Fibroblast of the conjunctiva (primary cell): Measurements from ENCODE around the gene PRPF40A.
A peak's percentile ranks its signal among the peaks of the same experiment; 100 is the strongest.

Experiments used
- DNase-seq: peaks from one replicate; pipeline ENCODE4 v3.0.0-alpha.2; 2010; ENCODE audit warnings: low read depth

Gene PRPF40A

GRCh38 chr2:152649997-152650396 lies 67.3 kb downstream of the PRPF40A start:
- no peak for DNase-seq

DNA sequence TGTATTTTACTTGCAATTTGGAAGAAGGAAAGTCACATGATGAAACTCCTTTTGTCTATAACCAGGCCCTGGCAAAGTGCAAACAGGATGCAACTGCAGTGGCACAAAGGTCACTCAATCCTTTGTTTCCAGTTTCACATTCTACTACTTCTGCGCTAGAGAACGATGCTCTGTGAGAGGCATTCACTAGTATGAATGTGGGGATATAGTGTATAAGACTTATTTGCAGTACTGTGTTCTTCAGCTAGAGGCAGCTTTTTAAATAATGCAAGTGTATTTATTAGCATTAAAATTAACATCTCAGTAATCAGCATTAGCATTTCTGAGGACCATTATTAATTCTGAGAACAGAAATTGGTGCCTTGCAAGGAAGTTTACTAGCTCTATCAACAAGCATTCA lies 68.9 kb downstream of the PRPF40A start:
- no peak for DNase-seq

DNA sequence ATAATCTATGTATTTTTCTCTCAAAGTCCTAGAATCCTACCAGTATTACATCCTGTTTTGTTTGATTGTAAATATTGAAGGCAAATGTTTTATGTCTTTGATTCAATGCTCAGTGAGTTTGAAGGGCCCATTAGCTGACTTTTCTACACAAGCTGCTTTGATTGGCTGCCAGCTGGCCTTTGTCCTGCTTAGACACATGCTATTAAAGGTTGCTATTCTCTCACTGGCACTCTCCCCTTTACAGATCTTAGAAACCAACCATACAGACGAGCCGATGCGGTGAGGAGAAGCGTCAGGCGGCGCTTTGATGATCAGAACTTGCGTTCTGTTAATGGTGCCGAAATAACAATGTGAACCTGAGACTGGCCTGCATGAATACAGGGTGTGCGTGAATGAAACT lies 69.7 kb downstream of the PRPF40A start:
- peak; percentile 23 for DNase-seq

DNA sequence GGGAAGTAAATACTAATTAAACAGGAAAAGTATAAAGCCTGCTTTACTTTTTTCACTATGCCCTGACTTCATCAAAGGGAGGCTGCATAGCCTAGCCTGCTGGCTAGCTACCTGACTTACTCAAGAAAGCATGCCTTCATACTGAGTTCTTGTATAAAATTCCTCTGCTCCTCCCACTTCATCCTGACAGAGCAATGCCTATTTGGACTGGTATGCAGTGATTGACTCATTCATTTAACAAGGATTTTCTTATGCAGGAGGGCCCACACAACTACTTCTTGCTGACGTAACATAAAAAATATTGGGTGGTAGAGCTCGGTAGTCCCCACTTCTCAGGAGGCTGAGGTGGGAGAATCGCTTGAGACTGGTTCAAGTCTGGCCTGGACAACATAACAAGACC lies 70.5 kb downstream of the PRPF40A start:
- DNase-seq: peak; percentile 78

DNA sequence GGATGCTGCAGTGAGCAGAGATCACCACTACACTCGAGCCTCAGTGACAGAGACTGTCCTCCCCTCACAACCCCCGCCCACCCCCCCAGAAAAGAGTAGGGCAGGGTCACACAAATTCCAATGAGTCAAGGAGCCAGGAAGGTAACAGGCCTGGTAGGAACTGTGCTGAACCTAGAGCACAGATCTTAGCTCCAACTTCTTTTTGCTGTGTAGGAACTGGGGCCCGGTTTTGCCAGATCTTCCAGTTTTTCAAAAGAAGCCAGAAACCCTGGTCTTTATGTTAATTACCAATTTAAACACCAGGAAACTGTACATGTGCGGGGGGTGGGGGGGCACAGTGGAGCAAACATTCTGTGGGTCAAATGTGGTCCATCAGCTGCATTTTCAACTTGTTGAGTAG lies 71.0 kb downstream of the PRPF40A start:
- DNase-seq: no peak

GRCh38 chr2:152644189-152644873 lies 72.9 kb downstream of the PRPF40A start:
- DNase-seq: no peak

GRCh38 chr2:152638590-152638989 lies 78.7 kb downstream of the PRPF40A start:
- no peak for DNase-seq

DNA sequence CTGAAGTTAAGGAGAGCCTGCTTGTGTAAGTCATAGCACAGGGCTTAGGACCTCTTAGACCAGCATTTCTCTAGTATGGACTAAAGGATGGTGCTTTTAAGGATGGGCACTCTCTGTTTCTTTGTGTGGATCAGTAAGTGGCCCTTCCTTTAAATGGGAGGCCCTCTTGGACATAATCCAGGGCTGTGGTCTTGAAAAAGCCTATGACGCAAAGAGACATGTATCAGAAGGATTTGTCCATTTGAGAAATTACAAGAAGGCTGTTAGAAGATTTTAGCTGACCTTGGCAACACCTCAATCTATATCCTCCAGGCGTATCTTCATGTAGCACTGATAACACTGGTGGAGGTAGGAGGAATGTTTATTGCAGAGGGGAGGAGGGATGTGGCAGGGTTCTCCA lies 79.2 kb downstream of the PRPF40A start:
- no peak for DNase-seq

DNA sequence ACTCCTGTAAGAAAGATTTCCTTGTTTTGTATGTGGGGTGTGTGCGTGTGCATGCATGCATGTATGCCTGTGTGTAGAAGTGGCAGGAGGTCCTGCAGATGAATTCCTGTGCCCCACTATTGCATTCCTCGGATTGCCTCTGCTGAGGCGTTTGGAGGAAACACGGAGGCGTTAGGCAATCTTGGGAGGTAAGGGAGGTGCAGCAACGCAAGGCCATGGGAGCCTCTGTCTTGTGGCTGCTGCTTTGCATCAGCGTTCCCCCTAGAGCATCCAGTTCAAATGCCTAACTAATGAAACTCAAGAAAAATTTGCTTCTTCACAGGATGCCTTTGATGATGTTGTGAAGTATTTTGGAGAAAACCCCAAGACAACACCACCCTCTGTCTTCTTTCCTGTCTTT lies 80.0 kb downstream of the PRPF40A start:
- DNase-seq: no peak

DNA sequence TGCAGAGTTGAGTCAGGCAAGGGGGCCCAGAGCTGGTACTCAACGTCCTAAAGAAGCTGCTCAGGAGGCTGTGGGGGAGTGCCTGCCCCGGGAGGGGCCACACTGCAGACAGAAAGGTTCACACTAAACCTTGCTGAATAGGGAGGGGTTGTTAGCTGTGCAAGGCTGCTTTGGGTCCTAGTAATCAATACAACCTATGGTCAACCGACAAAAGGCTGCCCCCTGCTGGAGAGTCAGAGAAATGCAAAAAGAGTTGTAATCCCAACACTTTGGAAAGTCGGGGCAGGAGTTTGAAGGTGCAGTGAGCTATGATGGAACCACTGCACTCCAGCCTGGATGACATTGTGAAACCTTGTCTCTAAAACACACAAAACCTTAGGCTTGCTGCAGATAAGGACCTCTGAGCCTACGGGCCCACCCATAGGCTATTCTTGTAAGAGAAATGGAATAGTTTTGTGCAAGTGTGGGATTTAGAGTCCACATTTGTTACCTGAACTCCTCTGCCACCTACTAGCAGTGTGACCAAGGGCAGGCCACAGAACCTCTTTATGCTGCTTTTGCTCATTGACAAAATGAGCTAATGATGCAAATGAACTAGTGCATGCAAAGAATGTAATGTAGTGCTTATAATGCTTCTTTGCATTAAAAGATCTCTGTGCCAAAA lies 81.5 kb downstream of the PRPF40A start:
- no peak for DNase-seq

DNA sequence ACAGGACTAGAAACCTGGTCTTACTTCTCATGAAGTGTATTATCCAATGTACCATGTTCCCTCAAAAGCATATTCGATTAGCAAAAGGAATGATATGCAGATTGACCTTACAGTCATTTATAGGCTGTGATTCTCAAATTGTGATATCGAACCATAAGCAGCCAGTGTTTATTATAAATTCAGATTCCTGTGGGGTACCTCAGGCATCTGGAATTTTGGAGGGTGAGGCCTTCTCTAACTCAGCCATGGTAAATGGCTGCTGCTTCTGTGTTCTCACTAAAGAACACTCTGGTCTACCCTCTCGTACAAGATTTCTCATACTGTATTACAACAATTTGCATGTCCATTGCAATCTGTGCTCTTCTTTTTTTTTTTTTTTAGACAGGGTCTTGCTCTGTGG lies 84.5 kb downstream of the PRPF40A start:
- no peak for DNase-seq

DNA sequence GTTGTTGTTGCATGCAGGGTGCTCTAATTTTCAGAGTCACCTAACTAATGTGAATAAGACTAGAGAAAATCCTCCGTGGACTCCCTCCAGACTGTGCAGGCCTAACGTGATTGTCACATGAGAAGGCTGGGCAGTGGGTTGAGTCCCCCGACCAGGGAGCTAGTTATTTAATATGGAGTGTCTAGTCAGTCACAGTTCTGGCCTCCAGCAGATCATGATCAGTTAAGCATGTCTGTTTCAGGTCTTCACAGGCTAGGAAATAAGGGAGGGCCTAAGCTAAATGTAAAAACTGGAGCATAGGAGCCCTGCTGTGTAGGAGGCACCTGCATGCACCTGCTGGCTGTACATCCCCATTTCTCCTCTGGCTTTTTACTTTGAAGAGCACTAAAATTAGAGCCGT lies 86.8 kb downstream of the PRPF40A start:
- no peak for DNase-seq

DNA sequence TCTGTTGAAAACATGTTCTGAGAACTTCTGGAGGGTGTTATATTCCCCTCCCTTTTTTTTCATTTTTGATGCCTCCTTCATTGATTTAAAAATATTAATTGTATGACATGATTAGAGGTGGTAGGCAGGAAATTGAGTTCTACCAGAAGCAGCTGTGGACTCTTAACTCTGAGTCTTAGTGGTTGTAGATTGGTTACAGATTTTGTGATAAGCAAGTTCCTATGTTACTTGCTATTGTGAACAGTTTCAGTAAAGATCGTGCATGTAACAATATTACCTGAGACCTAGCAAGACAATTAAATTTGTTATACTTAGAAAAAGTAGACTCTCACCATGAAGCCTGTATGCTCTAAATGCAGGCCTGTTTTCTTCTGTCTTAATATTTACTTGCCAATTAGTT lies 88.1 kb downstream of the PRPF40A start:
- DNase-seq: no peak

GRCh38 chr2:152627351-152627957 lies 89.8 kb downstream of the PRPF40A start:
- peak; percentile 53 for DNase-seq

DNA sequence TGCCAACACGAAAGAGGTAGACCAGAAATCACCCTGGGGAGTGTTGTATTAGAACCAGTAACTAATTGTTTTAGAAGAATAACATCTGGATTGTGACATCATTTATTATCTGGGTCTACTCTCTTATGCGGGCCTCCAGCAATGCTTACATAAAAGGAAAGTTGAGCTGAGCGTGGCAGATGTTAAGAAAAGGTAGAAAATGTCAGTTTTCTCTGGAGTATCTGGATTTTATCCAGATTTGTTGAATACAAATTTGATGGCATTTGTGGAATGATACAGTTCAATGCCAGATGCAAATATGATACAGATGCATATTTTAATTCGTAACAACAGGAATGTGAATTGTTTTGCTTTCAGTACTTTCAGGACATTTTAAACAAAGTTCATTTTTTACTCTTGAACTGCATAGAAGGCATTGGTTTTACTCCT lies 90.3 kb downstream of the PRPF40A start:
- DNase-seq: peak; percentile 32

- no peak for DNase-seq
Measured at GRCh38 chr2:152624805-152625204, 92.5 kb downstream of the PRPF40A start.

DNA sequence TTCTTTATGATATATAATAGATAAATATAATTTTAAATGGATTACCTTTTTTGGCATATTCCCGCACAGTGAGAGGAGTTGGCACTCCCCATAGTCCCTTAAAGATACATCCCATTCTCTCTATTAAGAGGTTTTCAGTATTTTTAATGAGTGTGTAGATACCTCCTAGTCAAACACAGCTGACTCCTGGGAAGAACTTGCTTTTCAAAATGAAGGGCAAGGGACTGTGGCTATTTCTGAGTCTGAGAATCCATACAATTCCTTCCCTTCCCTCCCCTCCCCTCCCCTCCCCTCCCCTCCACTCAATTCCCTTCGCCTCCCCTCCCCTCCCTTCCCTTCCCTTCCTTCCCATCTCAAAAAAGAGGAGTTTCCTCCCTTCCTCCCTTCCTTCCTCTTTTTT lies 93.5 kb downstream of the PRPF40A start:
- no peak for DNase-seq

DNA sequence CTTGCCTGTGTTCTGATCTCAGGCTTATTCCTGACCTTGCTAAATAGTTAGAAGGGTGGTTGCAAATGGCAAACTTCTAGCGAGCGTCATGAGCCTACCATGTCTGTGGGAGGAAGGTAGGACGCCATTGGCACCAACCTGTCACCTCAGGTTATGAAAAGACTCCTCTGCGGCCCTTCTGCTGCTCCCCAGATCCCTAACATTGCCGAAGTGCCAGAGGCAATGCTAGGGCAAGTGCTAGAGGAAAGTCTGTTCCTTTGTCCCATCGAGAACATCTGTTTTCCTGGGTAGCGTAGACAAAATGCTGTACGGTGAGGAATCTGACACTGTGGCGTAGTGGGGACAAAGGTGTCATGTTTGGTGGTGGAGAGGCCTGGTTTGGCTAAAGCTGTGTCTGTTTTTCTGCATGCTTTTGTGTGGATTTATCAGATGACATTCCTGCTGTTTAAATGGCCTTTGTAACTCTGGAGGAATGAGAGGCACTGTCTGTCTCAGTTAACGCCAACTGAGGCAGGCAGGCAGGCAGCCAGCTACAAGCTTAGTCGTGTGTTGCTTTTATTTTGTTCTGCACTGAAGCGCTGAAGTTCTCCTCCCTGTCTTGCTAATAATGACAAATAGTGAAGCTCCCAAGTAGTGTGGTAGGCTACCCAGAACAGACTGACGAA lies 94.1 kb downstream of the PRPF40A start:
- no peak for DNase-seq

DNA sequence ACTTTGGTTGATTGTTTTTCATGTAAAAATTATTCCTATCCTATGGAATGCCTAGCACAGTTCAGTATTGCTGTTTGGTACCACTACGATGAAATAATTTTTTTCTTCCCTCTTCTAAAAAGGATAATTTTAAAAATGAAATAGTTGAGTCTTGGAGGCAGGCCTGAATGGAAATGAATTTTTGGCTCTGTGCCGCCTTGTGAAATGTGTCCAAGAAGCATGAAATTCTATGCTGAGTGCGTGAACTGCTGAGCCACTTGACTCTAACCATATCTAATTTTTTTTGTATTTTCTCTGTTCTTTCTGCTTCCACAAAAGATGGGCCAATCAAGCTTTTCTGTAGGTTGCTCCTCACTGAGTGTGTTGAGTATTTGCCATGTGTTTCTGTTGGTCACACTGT lies 95.0 kb downstream of the PRPF40A start:
- DNase-seq: no peak

DNA sequence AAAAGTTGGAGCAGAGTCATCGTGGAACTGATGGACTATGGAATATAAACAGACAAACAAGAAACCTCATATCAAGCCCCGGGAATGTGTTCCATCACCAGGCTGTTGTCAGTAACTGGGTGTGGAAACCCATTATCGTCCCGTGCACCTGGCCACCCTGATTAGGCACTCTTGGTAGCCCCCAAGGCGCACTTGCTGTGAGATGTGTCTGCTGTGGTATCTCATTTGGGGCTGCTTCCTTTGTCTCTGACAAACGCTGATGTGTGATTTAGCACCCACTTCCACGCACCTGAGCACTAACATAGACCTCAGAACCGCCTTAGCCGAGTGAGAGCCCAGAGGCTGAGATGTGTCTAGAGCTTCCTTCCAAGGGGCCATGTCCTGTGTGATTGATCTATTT lies 96.3 kb downstream of the PRPF40A start:
- no peak for DNase-seq

DNA sequence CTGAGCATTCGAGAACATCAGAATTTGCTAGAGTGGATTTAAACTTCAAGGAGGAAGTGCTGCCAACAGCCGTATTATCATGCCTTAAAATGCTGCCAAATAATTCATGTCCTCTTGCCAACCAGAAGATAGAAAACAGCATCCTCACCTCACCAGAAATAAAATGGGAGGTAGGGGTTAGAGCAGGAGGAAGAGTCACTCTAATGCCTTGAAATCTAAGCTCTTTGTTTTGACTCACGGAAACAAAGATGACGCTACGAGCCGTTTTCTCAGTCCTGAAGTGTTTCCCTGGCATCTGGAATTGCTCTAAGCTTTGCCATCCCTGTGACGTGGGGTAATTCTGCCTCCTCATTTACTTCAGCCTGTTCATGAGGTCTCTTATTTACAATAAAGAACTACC lies 97.1 kb downstream of the PRPF40A start:
- DNase-seq: peak; percentile 40

- DNase-seq: no peak
Measured at GRCh38 chr2:152618193-152618564, 99.1 kb downstream of the PRPF40A start.
